ENCODE measurements around the gene PLSCR1. TPM values are rescaled to one million over a fixed set of nuclear protein-coding genes. Genes with fewer than 3 reads are reported as not detected.
"Not testable (repeated sequence)": the region's sequence is repeated elsewhere in the genome, so short reads cannot be mapped to it uniquely, and the experiment has no call there.

Gene PLSCR1
- total RNA-seq, 1 donor from 2014 or later = 209 TPM

DNA sequence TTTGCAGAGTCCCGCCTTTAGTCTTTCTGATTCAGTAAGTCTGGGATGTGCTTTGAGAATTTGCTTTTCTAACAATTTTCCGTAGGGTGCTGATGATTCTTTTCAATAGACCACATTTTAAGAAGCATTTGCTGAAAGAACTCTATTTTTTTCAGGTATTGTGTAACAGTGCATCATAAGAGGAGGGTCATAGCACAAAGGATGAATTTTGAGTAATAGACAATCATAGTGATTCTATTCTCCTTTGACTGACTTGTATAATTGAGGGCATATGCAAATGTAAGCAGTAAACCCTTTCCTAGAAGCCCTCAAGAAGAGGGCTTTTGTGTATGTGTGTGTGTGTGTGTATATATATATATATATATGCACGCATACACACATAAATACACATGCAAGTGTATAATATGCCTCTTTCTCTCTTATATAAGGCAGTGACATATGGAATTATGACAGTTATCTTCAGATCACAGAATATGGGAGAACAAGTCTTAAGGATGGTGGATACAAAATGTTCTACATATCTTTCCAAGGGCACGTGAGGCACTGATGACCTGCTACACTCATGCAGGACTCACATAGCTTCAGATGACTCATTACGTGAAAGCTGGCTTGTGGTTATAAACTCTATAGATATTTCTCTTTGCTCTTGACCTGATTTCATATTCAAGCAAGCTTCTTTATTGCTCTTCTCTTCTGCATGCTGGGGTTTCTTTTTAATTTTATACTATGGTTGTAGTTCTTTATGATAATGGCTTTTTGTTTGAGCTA, 6.5 kb upstream of the PLSCR1 start:
- no peak for DNase-seq (ENCODE audit: extremely low read depth, low read depth, low spot score)

DNA sequence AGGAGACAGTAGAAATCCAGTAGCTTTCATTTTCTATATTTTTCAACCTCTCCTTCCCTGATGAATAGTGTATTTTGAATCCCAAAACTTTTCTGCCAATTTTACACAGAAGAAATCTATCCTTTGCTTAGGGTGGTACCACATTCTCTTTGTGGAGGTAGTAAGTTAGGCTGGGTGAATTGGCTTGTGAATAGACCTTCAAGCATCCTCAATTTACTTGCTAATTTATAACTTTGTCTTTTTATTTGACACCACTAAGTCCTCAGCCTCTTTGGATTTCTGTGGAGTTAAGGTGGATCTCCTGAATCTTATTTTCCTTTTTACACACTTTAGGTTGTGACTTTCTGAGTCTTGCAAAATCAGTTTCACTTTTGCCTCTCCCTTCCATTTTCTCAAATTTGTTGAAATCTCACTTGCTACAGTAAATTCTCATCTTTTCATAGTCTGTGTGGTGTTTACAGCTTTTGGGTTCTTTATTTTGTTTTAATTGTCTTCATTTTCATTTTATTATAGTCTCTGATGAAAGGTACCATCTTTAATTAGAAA, 5.7 kb upstream of the PLSCR1 start:
- DNase-seq (ENCODE audit: extremely low read depth, low read depth, low spot score) = no peak

DNA sequence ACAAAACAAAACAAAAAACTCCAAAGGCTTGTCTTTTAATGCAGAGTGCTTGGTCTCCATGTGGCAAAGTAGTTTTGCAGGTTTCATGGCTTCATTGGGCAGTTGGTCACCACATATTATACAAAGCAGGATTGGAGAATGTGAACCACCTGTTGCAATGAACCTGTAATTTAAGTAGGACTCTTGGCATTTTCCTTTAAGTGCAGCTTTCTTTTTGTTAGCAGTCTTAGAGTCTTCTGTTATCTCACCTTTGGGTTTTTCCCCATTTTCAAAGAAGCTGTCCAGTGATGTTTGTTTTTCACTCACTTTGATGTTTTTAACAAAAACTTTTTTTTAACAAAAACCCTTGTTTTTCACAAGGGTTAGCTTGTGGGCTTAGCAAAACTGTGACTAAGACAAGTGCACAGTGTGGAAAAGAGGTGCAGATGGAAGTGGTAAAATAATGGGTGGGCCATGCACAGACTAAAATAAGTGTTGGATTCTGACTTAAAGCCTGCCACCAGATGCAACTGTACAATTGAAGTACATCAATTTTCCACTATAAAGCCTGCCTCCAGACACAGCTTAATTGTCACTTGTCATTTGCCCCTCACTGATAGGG, 2.9 kb upstream of the PLSCR1 start:
- no peak for DNase-seq (ENCODE audit: extremely low read depth, low read depth, low spot score)

DNA sequence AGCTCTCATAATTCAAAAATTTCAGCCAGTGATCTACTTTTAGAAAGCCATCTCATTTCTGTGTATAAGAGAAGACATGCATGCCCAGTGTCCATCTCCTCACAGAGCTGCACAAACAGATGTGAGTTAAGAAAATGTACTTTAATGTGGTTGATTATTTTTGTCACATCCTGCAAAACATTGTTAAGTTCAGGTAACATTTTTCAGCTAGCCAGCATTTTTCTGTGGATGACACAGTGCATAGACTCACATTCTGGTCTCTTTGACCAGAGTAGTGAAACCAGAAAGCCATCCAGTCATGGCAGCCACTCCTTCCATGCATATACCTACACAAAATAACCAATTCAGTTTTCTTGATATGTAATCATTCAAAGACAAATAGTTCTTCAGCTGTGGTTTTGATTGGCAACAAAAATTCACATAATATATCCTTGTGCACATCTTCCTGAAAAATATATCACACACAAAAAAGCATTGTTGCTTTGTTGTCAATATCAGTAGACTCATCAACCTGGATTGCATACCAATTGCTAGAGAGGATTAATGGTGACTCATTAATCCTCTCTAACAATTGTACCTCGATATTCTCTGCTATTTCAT, 2.1 kb upstream of the PLSCR1 start:
- no peak for DNase-seq (ENCODE audit: extremely low read depth, low read depth, low spot score)

DNA sequence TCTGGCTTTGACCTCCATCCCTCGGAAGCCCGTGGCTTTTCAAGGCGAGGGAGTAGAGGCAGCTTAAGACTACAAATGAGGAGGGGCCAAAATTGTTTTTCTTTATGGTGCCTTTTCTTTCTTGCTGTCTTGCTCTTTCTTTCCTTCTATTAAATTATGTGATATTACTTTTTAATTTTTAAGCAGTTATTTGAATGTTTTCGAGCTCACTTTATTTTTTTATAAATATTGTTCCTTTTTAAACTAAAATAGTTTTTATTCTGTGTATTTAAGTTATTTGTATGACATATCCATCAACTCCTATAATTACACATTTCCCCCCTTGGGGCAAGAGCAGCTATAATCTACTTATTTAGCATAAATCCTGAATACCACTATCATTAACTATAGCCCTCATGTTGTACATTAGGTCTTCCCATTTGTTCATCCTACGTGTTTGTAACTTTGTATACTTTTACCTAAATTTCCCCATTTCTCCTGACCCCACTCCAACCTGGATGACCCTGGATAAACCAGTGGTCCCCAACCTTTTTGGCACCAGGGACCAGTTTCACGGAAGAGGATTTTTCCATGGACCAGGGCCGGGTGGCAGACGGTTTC, 622 bp upstream of the PLSCR1 start:
- no peak for DNase-seq (ENCODE audit: extremely low read depth, low read depth, low spot score)

DNA sequence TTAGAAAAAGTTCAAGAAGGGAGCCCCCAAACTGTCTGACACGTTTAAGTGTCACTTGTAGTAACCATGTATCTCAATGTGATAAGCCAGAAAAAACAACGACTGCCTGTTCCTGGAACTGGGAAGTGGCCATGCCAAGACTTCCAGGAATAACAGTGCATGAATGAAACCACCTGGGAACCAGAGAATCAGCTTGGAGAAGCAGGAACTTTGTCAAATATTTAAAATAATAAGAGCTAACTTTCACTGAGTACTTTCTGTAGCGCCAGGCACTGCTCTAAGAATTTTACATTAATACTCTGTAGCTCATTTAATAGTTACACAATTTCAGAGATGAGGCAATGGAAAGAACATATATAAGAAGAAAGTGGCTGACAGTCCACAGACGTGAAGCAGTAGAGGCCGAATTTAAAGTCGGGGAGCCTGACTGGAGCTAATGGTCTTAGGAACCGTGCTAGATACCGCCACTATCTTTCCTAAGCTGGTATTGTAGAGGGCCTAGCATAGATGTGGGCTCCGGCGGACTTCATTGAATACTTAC, 876 bp downstream of the PLSCR1 start:
- no peak for DNase-seq (ENCODE audit: extremely low read depth, low read depth, low spot score)

DNA sequence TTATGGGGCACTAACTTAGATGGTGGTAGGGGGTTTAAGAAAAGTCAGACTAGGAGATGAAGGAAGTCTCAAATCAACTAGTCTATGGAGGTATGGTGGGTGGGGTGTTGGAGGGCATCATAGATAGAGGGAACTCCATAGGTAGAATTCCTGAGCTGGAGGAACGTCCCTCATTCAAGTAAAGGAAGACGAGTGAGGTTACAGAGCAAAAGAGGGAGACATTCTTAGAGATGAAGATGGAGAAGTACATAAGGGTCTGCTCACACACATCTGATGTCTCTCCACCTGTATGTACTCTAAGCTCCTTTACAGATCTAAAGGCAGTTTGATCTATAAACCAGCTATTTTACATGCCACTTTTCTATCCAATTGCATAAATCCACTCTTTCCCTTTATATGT, 1.4 kb downstream of the PLSCR1 start:
- no peak for DNase-seq (ENCODE audit: extremely low read depth, low read depth, low spot score)

DNA sequence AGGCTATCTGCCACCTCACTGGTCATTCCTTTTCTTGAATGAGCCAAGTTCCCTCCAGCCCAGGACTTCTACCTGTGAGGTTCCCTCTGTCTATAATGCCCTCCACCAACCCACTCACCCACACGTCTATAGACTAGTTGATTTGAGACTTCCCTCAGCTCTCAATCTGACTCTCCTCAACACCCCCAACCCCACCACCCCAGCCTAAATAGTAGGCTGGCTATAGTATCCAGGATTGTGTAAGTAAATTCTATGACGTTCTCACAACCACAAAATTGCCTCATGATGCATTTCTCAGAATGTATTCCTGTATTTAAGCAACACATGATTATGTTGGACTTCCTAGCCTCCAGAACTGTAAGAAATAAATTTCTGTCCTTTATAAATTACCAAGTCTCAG, 2.2 kb downstream of the PLSCR1 start:
- DNase-seq (ENCODE audit: extremely low read depth, low read depth, low spot score) = no peak

DNA sequence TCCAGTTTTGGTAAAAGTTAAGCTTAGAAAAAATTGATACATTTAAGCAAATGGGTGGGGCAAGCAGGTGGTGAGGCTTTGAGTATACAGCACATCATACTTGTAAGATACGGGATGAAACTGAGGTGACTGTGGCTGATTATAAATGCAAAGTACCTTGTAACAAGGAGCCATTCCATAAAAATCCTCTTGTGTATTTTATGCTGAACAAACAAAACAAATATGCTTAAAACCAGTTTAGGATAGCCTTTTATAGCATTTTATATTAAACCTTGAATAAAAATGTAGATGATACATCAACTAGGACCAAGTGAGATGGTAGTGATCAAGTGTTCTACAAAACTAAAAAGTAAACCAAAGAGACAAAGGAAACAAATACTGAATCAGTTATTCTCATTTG, 3.4 kb downstream of the PLSCR1 start:
- no peak for DNase-seq (ENCODE audit: extremely low read depth, low read depth, low spot score)

DNA sequence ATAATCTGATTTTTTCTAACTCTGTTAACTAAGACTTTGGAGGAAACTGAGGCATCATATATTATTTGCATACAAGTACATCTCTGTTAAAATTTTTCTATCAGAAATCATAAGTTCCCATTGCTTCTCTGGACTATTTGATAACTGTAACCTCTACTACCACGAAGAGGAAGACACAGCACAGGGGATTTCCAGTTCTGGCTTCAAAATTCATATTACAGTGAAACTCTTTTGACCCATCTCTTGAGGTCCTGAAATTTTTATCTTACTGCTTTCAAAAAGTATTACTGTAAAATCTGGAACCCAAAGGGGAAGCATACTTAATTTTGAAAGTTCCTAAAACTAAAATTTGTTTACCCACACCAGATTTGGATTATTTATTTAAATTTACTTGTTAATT, 4.2 kb downstream of the PLSCR1 start:
- DNase-seq (ENCODE audit: extremely low read depth, low read depth, low spot score) = no peak

DNA sequence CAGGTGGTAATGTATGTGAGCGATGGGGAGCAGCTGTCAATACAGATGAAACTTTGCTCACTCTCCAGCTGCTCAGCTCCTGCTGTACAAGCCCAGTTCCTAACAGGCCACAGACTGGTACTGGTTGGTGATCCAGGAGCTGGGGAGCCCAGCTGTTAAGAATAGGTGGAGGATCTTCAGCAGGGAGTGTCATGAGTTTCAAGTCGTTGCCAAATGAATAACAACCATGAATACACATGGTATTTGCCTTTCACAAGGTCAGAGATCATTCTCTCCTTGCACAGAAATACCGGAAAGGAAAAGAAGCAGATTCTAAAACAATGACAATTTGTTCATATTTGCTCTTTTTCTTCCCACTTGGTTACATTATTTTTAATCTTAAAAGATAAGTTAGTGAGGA, 5.1 kb downstream of the PLSCR1 start:
- no peak for DNase-seq (ENCODE audit: extremely low read depth, low read depth, low spot score)

DNA sequence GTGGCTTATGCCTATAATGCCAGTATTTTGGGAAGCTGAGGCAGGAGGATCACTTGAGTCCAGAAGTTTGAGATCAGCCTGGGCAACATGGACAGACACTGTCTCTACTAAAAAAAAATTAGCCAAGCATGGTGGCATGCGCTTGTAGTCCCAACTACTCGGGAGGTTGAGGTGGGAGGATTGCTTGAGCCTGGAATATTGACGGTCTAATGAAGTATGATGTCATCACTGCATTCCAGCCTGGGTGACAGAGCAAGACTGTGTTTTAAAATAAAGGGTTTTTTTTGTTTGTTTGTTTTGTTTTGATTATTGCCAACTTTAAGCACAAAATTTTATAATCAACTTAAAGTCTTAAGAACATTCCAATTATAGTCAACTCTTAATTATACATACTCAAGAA, 6.8 kb downstream of the PLSCR1 start:
- no peak for DNase-seq (ENCODE audit: extremely low read depth, low read depth, low spot score)

DNA sequence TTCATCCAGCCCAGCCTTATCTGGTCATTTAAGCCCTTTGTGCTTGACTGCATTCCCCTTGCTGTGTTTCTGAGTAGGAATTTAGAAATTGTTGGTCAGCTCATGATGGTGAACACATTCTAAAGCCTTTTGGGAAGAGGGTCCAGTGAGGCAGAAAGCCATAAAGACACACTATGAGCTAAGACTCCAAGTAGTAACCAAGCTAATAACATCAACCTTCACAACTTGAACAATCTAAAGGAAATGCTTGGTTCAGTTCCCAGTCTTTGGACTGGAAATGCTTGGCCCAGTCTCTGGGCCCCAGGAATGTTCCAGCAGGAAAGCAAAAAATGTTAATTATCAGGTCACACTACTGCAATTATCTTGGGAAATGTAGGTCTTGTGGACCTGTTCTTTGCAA, 7.7 kb downstream of the PLSCR1 start:
- no peak for DNase-seq (ENCODE audit: extremely low read depth, low read depth, low spot score)

DNA sequence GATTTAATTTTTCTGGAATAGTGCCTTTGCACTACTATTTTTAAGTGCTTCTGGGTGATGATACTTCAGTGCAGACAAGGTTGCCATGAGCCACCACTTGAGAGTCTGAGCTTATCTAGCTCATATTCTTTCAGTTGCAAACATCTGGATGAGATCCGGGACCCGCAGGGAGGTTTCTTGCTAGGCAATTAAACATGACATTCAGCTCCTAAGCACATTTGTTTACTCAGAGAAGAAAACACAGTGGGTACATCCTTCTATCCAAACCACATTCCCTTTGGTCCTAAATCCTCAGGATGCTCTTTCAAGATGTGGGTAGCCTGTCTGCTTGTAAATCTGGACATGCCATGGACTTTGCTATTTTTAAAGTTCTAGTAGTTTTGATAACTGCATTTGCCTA, 12.0 kb downstream of the PLSCR1 start:
- DNase-seq (ENCODE audit: extremely low read depth, low read depth, low spot score) = no peak

DNA sequence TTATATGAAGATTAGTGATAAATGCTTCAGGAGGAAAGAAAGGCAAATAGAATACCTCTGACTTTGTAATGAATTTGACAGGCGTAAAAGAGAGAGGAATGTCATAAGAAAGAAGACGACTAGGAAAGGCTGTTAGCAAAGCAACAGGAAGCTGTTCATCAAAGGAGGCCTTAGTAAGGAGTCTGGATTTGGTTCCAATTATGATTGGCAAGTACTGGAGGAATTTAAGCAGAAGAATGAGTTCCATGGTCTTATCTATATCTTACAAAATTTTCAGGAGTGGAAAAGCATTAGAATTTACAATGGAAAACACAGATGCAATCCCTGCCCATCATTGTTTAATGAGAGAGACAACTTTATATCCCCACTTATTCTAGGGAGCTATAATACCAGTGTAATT, 13.8 kb downstream of the PLSCR1 start:
- no peak for DNase-seq (ENCODE audit: extremely low read depth, low read depth, low spot score)

DNA sequence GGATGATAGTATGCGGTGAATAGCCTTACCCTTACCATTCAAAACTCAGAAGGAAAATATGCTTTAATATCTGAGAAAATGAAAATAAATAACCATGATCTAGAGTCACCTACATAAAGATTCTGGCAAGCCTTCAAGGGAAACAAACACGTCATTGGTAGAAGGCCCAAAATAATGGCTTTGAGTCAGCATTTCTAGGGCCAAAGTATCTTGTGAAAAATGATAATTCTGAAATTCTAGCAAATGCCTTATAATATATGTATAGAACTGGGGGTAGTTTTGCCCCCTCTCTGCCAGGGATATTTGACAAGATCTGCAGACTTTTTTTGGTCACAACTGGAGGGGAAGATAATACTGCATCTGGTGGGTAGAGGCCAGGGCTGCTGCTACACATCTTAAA, 15.4 kb downstream of the PLSCR1 start:
- DNase-seq (ENCODE audit: extremely low read depth, low read depth, low spot score) = no peak

DNA sequence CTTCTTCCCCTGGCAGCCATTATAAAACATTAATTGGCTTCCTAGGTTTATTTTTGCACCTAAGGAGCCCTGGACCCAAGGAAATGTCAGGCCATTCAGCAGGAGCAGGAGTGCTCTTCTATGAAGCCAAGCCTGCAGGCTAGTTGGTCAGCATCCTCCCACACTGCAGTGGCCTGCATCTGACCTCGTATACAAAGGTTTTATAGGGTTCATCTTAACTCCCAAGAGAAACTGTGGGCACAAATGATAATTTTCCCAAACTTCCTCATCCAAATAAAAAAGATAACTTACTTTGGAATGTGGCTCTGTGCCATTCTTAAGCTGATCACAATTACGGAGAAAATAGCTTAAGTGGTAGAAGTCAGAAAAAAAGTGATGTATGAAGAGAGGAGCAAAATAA, 19.4 kb downstream of the PLSCR1 start:
- DNase-seq (ENCODE audit: extremely low read depth, low read depth, low spot score) = no peak

DNA sequence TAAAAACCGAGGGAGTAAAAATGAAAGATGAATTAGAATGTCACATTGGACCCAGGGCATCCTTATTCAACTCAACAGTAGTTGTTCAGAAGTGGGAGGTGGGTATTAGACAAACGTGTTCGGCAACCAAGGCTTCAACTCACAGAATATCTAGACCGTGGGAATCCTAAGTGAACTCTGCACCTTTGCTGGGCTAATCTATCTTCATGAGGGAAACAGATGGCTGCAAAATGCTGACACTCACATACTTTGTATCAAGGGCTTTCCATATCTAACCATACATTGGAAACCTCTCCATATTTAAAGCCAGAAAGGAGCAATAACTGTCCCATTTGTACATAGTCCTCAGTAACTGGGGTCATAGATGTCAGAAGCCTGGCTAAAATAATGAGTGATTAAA, 20.9 kb downstream of the PLSCR1 start:
- DNase-seq (ENCODE audit: extremely low read depth, low read depth, low spot score) = no peak

DNA sequence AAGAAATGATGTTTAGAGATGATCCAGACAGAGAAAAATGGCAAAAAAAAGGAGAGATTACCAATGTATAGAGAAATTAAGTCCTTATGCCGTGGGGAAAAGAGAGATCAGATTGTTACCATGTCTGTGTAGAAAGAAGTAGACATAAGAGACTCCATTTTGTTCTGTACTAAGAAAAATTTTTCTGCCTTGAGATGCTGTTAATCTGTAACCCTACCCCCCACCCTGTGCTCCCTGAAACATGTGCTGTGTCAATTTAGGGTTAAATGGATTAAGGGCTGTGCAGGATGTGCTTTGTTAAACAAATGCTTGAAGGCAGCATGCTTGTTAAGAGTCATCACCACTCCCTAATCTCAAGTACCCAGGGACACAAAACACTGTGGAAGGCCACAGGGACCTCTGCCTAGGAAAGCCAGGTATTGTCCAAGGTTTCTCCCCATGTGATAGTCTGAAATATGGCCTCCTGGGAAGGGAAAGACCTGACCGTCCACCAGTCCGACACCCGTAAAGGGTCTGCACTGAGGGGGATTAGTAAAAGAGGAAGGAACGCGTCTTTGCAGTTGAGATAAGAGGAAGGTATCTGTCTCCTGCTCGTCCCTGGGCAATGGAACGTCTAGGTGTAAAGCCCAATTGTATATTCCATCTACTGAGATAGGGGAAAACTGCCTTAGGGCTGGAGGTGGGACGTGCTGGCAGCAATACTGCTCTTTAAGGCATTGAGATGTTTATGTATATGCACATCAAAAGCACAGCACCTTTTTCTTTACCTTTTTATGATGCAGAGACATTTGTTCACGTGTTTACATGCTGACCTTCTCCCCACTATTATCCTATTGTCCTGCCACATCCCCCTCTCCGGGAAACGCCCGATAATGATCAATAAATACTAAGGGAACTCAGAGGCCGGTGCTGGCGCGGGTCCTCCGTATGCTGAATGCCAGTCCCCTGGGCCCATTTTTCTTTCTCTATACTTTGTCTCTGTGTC, 21.9 kb downstream of the PLSCR1 start:
- not testable (repeated sequence) for DNase-seq (ENCODE audit: extremely low read depth, low read depth, low spot score)

DNA sequence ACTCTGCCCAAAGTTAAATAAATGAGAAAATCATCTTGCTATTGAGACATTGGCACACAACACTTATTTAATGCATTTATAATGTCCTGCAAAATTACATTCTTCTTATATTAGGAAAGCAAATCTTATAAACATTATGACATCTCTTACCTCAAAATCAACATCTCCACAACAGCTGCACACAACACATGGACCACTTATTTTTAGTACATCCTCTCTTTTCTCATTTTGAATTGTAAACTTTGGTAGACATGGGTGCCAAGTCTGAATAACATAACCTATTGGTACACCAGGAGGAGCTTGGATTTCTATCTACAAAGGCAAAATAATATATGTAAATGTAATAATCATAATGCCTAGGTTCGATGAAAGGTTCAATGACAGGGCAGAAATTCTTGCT, 23.0 kb downstream of the PLSCR1 start:
- no peak for DNase-seq (ENCODE audit: extremely low read depth, low read depth, low spot score)

Data from glomerular endothelial cell (primary cell).